IMR-90 (cell line): ENCODE data around the gene COL9A2. TPM values are rescaled to one million over a fixed set of nuclear protein-coding genes. Genes with fewer than 3 reads are reported as not detected.

Source experiments
- ATAC-seq: fragments of 200-7000 bp; cut with Tn5 transposase; 2 replicates; pipeline ENCODE4 v1.9.1; 2020; ENCODE audit warnings: low read depth, mild to moderate bottlenecking, moderate library complexity
- BruUV-seq: library from RNA; stranded (reverse); fragments of 400-500 nt; replicated peaks from 2 replicates; lab custom pipeline; 2021; lab: Mats Ljungman, UMichigan
- CTCF ChIA-PET: fragments of 300-600 bp; formaldehyde crosslinking; extraction: SDS; loops from one replicate; lab custom pipeline; 2021; ENCODE audit warnings: antibody characterized with exemption; lab: Yijun Ruan, JAX
- POLR2A ChIA-PET: fragments of 300-600 bp; sonication (Branson Sonifier 250); formaldehyde crosslinking; loops from one replicate; lab custom pipeline; 2022; ENCODE audit warnings: antibody characterized with exemption; ENCODE audit not compliant: unreplicated experiment; lab: Charles Lee
- DNase-seq: peaks from one replicate; pipeline ENCODE4 v3.0.0; 2013
- H2AFZ ChIP-seq: replicated peaks from 2 replicates; pipeline ENCODE3; 2013; ENCODE audit warnings: low read length, mild to moderate bottlenecking; ENCODE audit not compliant: poor library complexity
- H2AK5ac ChIP-seq: 2 replicates; pipeline ENCODE4 v1.6.1; 2013; ENCODE audit warnings: low read depth, low read length, inconsistent platforms
- H2AK9ac ChIP-seq: replicated peaks from 2 replicates; pipeline ENCODE3; 2013; ENCODE audit warnings: mild to moderate bottlenecking, low read depth, low read length, moderate library complexity; ENCODE audit not compliant: poor library complexity
- H2BK120ac ChIP-seq: 2 replicates; pipeline ENCODE4 v1.6.1; 2013; ENCODE audit warnings: low read depth, low read length, inconsistent platforms
- H2BK15ac ChIP-seq: 3 replicates; pipeline ENCODE4 v1.6.1; 2013; ENCODE audit warnings: low read depth, low read length, inconsistent platforms
- H2BK20ac ChIP-seq: 2 replicates; pipeline ENCODE4 v1.6.1; 2013; ENCODE audit warnings: low read depth, mild to moderate bottlenecking, inconsistent platforms, low read length, moderate library complexity
- H2BK5ac ChIP-seq: 2 replicates; pipeline ENCODE4 v1.6.1; 2013; ENCODE audit warnings: mild to moderate bottlenecking, low read depth, low read length, inconsistent platforms; ENCODE audit not compliant: poor library complexity, severe bottlenecking
- H3K14ac ChIP-seq: replicated peaks from 2 replicates; pipeline ENCODE4 v1.6.1; 2013; ENCODE audit warnings: low read depth, low read length, inconsistent platforms
- H3K18ac ChIP-seq: 2 replicates; pipeline ENCODE4 v1.6.1; 2013; ENCODE audit warnings: low read depth, low read length, control low read depth
- H3K23ac ChIP-seq: 2 replicates; pipeline ENCODE4 v1.6.1; 2013; ENCODE audit warnings: low read depth, low read length, inconsistent platforms
- H3K27ac ChIP-seq: 2 replicates; pipeline ENCODE4 v1.5.1; 2013; ENCODE audit warnings: mild to moderate bottlenecking, control low read depth, low read length; ENCODE audit not compliant: insufficient read depth
- H3K27me3 ChIP-seq: 2 replicates; pipeline ENCODE4 v1.6.1; 2013; ENCODE audit warnings: low read length; ENCODE audit not compliant: control insufficient read depth, insufficient read depth
- H3K36me3 ChIP-seq: 2 replicates; pipeline ENCODE4 v1.6.1; 2013; ENCODE audit warnings: low read length, mixed read lengths; ENCODE audit not compliant: control insufficient read depth, insufficient read depth
- H3K4ac ChIP-seq: 2 replicates; pipeline ENCODE4 v1.6.1; 2013; ENCODE audit warnings: low read depth, low read length, inconsistent platforms
- H3K4me1 ChIP-seq: 2 replicates; pipeline ENCODE4 v1.6.1; 2013; ENCODE audit warnings: low read length, mixed read lengths; ENCODE audit not compliant: control insufficient read depth, insufficient read depth
- H3K4me2 ChIP-seq: 2 replicates; pipeline ENCODE4 v1.6.1; 2013; ENCODE audit warnings: low read depth, mild to moderate bottlenecking, control low read depth, low read length, moderate library complexity
- H3K4me3 ChIP-seq: 2 replicates; pipeline ENCODE4 v1.5.1; 2013; ENCODE audit warnings: low read depth, mild to moderate bottlenecking, control low read depth, low read length, moderate library complexity; ENCODE audit not compliant: insufficient read depth
- H3K56ac ChIP-seq: 2 replicates; pipeline ENCODE4 v1.6.1; 2013; ENCODE audit warnings: low read length, inconsistent platforms; ENCODE audit not compliant: insufficient read depth; ENCODE audit errors: extremely low read depth
- H3K79me1 ChIP-seq, 2 experiments: 2 replicates each; pipeline ENCODE4 v1.6.1; 2013; ENCODE audit warnings: low read length in 2 of 2, inconsistent platforms in 1 of 2, low read depth in 1 of 2
- H3K9ac ChIP-seq: 2 replicates; pipeline ENCODE4 v1.6.1; 2013; ENCODE audit warnings: low read depth, low read length, control low read depth
- H3K9me1 ChIP-seq: 2 replicates; pipeline ENCODE4 v1.6.1; 2013; ENCODE audit warnings: low read length, inconsistent platforms; ENCODE audit not compliant: insufficient read depth
- H3K9me3 ChIP-seq: 2 replicates; pipeline ENCODE4 v1.6.1; 2013; ENCODE audit warnings: low read length; ENCODE audit not compliant: control insufficient read depth, insufficient read depth
- H4K20me1 ChIP-seq: 2 replicates; pipeline ENCODE4 v1.6.1; 2013; ENCODE audit warnings: low read length, inconsistent platforms; ENCODE audit not compliant: insufficient read depth
- H4K5ac ChIP-seq: 2 replicates; pipeline ENCODE4 v1.6.1; 2013; ENCODE audit warnings: mild to moderate bottlenecking, low read depth, low read length, control low read depth
- H4K8ac ChIP-seq, 2 experiments: 2 replicates each; pipeline ENCODE4 v1.6.1; 2013; ENCODE audit warnings: low read depth in 2 of 2, low read length in 2 of 2, control low read depth in 1 of 2, inconsistent platforms in 1 of 2
- H4K91ac ChIP-seq: 2 replicates; pipeline ENCODE4 v1.6.1; 2013; ENCODE audit warnings: low read depth, low read length, inconsistent platforms; ENCODE audit not compliant: insufficient read depth
- CEBPB ChIP-seq: IDR thresholded peaks from 2 replicates; pipeline ENCODE4 v1.6.1; 2012; ENCODE audit warnings: low read depth, low read length, improper control_type of control experiment
- FOS ChIP-seq: fragments of 150-350 bp; IDR thresholded peaks from 2 replicates; pipeline ENCODE4 v1.6.1; 2016; ENCODE audit warnings: low read depth, low read length
- MAZ ChIP-seq: IDR thresholded peaks from 2 replicates; pipeline ENCODE4 v1.6.1; 2012; ENCODE audit warnings: low read depth, mild to moderate bottlenecking, low read length, improper control_type of control experiment, moderate library complexity, borderline replicate concordance
- NFE2L2 ChIP-seq: fragments of 150-350 bp; IDR thresholded peaks from 2 replicates; pipeline ENCODE4 v1.6.1; 2016; ENCODE audit warnings: low read depth, mild to moderate bottlenecking, low read length
- RAD21 ChIP-seq: IDR thresholded peaks from 2 replicates; pipeline ENCODE4 v1.6.1; 2012; ENCODE audit warnings: low read length, improper control_type of control experiment
- RCOR1 ChIP-seq: IDR thresholded peaks from 2 replicates; pipeline ENCODE4 v1.6.1; 2012; ENCODE audit warnings: mild to moderate bottlenecking, low read length, improper control_type of control experiment; ENCODE audit not compliant: insufficient replicate concordance
- SMC3 ChIP-seq: fragments of 150-350 bp; IDR thresholded peaks from 2 replicates; pipeline ENCODE4 v1.6.1; 2016; ENCODE audit warnings: low read depth, mild to moderate bottlenecking, antibody characterized with exemption, low read length, moderate library complexity
- USF2 ChIP-seq: fragments of 150-350 bp; IDR thresholded peaks from 2 replicates; pipeline ENCODE4 v1.6.1; 2017; ENCODE audit warnings: mild to moderate bottlenecking, antibody characterized with exemption, low read length, low read depth
- WGBS, 2 experiments: methylation state at CpG; one replicate each; pipeline versions ENCODE4 v1.1.5 to v1.1.7; 2013; ENCODE audit warnings: missing lambda C conversion rate in 2 of 2; ENCODE audit not compliant: insufficient read length in 1 of 2; ENCODE audit errors: extremely low coverage in 2 of 2; 5-methylcytosine and 5-hydroxymethylcytosine counted together
- dilution Hi-C: fragments of 300-500 bp; cut with HindIII; formaldehyde crosslinking; loops from one replicate; pipeline ENCODE4 v1.14.3; 2018; ENCODE audit warnings: low sequenced_read_pairs; ENCODE audit not compliant: unreplicated experiment
- in situ Hi-C: fragments of 300-500 bp; cut with MboI; formaldehyde crosslinking; loops from 3 replicates; pipeline ENCODE4 v1.14.3; 2019; ENCODE audit warnings: low sequenced_read_pairs, inconsistent platforms, mixed read lengths
- intact Hi-C: fragments of 100-400 bp; cut with micrococcal nuclease; formaldehyde crosslinking; loops from 2 replicates; pipeline ENCODE4 v1.10.0; 2022
- polyA plus RNA-seq, 3 experiments: library from polyadenylated mRNA; depleted of rRNA; stranded (reverse); fragments of >200 nt; gene quantifications; 2 replicates each; pipeline ENCODE4 v1.2.3, GENCODE V29; 2012; ENCODE audit warnings: low replicate concordance in 1 of 3
- total RNA-seq: library from RNA; depleted of rRNA; stranded (reverse); fragments of >200 nt; gene quantifications from 2 replicates; pipeline ENCODE4 v1.2.3, GENCODE V29; 2012

The COL9A2 gene
- total and polyA plus RNA-seq, 2 of the 4 experiments (the other 2 are of a cell fraction) = 0.90 to 1.6 TPM

GRCh38 chr1:40339420-40340323, 22.6 kb upstream of the COL9A2 start:
- BruUV-seq = no TSS peak
- Histone ChIP-seq H2AK5ac (no peak overlapping the region), H2AFZ (no peak overlapping the region), H3K9me1 (no peaks in the 10 kb centered on the region), H3K4me1 (no peaks in the 10 kb centered on the region), H3K23ac (no peak overlapping the region), H3K27me3 (peaks cover 5% of the 10 kb centered on the region), H3K36me3 (no peaks in the 10 kb centered on the region), H2AK9ac (no peak overlapping the region), H3K56ac (no peak overlapping the region), H2BK5ac (no peak overlapping the region), H4K8ac (no peak overlapping the region), H3K18ac (no peak overlapping the region), H3K79me1 (no peaks in the 10 kb centered on the region), H3K4me2 (no peak overlapping the region), H4K5ac (no peak overlapping the region), H3K27ac (no peak overlapping the region), H2BK20ac (no peak overlapping the region), H2BK15ac (no peak overlapping the region), H3K4me3 (no peak overlapping the region), H3K4ac (no peak overlapping the region), H3K9me3 (peaks cover 5% of the 10 kb centered on the region; the same call in 1 of the 2 replicates), H3K14ac (no peak overlapping the region), H2BK120ac (no peak overlapping the region), H3K9ac (no peak overlapping the region), H4K91ac (no peak overlapping the region), H4K20me1 (no peaks in the 10 kb centered on the region; the same call in 1 of the 2 replicates)
- ATAC-seq (no peak), DNase-seq (no peak)
- intact Hi-C loops (loop anchor here (2.0 to 5.0 kb wide), 3 partner anchors 65 to 522 kb away; no protein-coding TSS in a partner anchor), in situ Hi-C loops (loop anchor here (5.0 kb wide), 3 partner anchors 63 to 257 kb away; no protein-coding TSS in a partner anchor), dilution Hi-C loops (no loop called here)
- WGBS, 2 experiments = 45% methylated on average over 1 of the region's 6 CpGs; no CpG with 5 or more reads in 1 of the 2 experiments
- CTCF ChIA-PET = interaction anchor here (0.5 to 3.3 kb wide), 21 partner anchors 8 to 266 kb away, joined by 3 to 47 read pairs (median 4); no protein-coding TSS in a partner anchor
- POLR2A ChIA-PET = no interaction called here
- TF ChIP-seq USF2 (no peak), RAD21 (no peak), MAZ (no peak), SMC3 (no peak), RCOR1 (no peak), CEBPB (no peak), NFE2L2 (no peak), FOS (no peak)
